Ovary (tissue), 3 donors: ENCODE data around the gene AMFR.

ENCODE experiments used
- CTCF ChIP-seq, 3 donors: fragments of 450-650 bp in 2 of 3; fragments of 200-600 bp in 1 of 3; IDR thresholded peaks; one replicate each; pipeline versions ENCODE4 v1.5.1 to v1.8.0; 2016 to 2022; ENCODE audit warnings: antibody characterized with exemption in 3 of 3, mild to moderate bottlenecking in 1 of 3
- EP300 ChIP-seq: sonication (generic); formaldehyde crosslinking; IDR thresholded peaks from one replicate; pipeline ENCODE4 v1.6.1; 2017; ENCODE audit warnings: antibody characterized with exemption
- POLR2A ChIP-seq: fragments of 450-650 bp; IDR thresholded peaks from one replicate; pipeline ENCODE4 v1.6.1; 2017; ENCODE audit warnings: antibody characterized with exemption, mild to moderate bottlenecking, moderate library complexity
- donor health status: DM: no; HTN: no; CAD: no.

GRCh38 chr16:56457927-56458470 is 32.7 kb upstream of the AMFR start:
- TF ChIP-seq CTCF (IDR thresholded peaks at IDR 0.05) = no peak
- TF ChIP-seq POLR2A = no peak
- TF ChIP-seq EP300 = no peak
